Sigmoid colon (tissue), 4 donors: Measurements from ENCODE around the gene LAMB1.

ENCODE experiments used
- EP300 ChIP-seq, 4 donors: sonication (generic); formaldehyde crosslinking; IDR thresholded peaks; one replicate each; pipeline ENCODE4 v1.6.1; 2017; ENCODE audit warnings: antibody characterized with exemption in 4 of 4
- POLR2A ChIP-seq, 2 donors: fragments of 450-650 bp; IDR thresholded peaks; one replicate each; pipeline ENCODE4 v1.6.1; 2016; ENCODE audit warnings: antibody characterized with exemption in 2 of 2, mild to moderate bottlenecking in 2 of 2, moderate library complexity in 2 of 2
- TF ChIP-seq, protein P1 (sequence below), 4 experiments: fragments of 450-650 bp in 3 of 4; fragments of 200-600 bp in 1 of 4; IDR thresholded peaks; one replicate each; pipeline ENCODE4 v1.5.1; 2016 to 2019; ENCODE audit warnings: antibody characterized with exemption in 4 of 4, mild to moderate bottlenecking in 3 of 4, moderate library complexity in 2 of 4

DNA sequence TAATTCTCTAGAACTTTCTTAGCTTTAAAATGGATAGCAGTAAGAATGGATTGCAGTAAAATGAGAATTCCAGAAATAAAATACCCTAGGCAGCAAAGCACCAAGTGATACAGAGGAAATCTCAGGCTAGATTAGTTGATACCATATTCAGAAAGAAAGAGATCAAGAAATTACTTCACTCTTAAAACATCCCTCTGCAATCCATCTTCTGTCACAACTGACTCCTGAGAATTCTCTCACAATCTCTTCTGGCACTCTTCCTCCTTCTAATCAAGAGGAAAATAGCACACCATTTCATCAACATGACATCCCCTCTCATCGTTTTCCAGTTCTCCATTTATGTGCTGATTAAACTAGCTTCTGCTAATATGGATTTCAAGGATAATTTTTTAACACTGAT, 42.2 kb upstream of the LAMB1 start:
- TF ChIP-seq, protein P1, sequence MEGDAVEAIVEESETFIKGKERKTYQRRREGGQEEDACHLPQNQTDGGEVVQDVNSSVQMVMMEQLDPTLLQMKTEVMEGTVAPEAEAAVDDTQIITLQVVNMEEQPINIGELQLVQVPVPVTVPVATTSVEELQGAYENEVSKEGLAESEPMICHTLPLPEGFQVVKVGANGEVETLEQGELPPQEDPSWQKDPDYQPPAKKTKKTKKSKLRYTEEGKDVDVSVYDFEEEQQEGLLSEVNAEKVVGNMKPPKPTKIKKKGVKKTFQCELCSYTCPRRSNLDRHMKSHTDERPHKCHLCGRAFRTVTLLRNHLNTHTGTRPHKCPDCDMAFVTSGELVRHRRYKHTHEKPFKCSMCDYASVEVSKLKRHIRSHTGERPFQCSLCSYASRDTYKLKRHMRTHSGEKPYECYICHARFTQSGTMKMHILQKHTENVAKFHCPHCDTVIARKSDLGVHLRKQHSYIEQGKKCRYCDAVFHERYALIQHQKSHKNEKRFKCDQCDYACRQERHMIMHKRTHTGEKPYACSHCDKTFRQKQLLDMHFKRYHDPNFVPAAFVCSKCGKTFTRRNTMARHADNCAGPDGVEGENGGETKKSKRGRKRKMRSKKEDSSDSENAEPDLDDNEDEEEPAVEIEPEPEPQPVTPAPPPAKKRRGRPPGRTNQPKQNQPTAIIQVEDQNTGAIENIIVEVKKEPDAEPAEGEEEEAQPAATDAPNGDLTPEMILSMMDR (IDR thresholded peaks at IDR 0.05) = no peak
- TF ChIP-seq EP300 (IDR thresholded peaks at IDR 0.05) (no peak), POLR2A (IDR thresholded peaks at IDR 0.05) (no peak)
